H1 (cell line): Measurements from ENCODE around the gene ELMO1. TPM values are rescaled to one million over a fixed set of nuclear protein-coding genes. Genes with fewer than 3 reads are reported as not detected.

Experiments used
- EGR1 ChIP-seq: IDR thresholded peaks from 2 replicates; pipeline ENCODE4 v1.6.1; 2011; ENCODE audit warnings: low read depth, low read length, borderline replicate concordance
- JUND ChIP-seq: IDR thresholded peaks from 2 replicates; pipeline ENCODE4 v1.6.1; 2011; ENCODE audit warnings: mild to moderate bottlenecking, improper control_type of control experiment, low read length
- NRF1 ChIP-seq: IDR thresholded peaks from 2 replicates; pipeline ENCODE4 v1.6.1; 2011; ENCODE audit warnings: mild to moderate bottlenecking, low read depth, low read length, improper control_type of control experiment
- SAP30 ChIP-seq: fragments of 300-600 bp; sonication (generic); IDR thresholded peaks from 2 replicates; pipeline ENCODE4 v1.7.1; 2012; ENCODE audit warnings: low read length, moderate library complexity, mild to moderate bottlenecking, inconsistent platforms; ENCODE audit not compliant: insufficient read depth, insufficient replicate concordance
- SP1 ChIP-seq: IDR thresholded peaks from 2 replicates; pipeline ENCODE4 v1.6.1; 2011; ENCODE audit warnings: low read depth, low read length
- polyA plus RNA-seq, 7 experiments: library from polyadenylated mRNA; depleted of rRNA in 3 of 7; stranded (reverse) in 5 of 7; unstranded in 2 of 7; fragments of >200 nt in 5 of 7; fragments of 200-250 nt in 2 of 7; gene quantifications; 1 replicate in 5 of 7; 2 replicates in 1 of 7; 4 replicates in 1 of 7; pipeline versions ENCODE4 v1.2.1 to v1.2.3, GENCODE V29; 2011 to 2013; ENCODE audit warnings: missing spikeins in 2 of 7, mixed read lengths in 2 of 7
- total RNA-seq: library from RNA; stranded (reverse); fragmentation: NEBNext Ultra II Directional; extraction: Animal tissue kit (Norgen Biotek cat#: 25700); gene quantifications from 2 replicates; pipeline ENCODE4 v1.2.1, GENCODE V29; 2021

The ELMO1 gene
- total and polyA plus RNA-seq, 2 of the 8 experiments (the other 6 are each of a cell fraction or from before 2014, with no cell fraction given): 18.4 to 21.0 TPM

- TF ChIP-seq EGR1: no peak
- no peak for TF ChIP-seq NRF1
- TF ChIP-seq SP1: no peak
- TF ChIP-seq SAP30: no peak
- no peak for TF ChIP-seq JUND
Measured at GRCh38 chr7:37290731-37291130, 157.9 kb downstream of the ELMO1 start (continued).
